ENCODE data around the gene SPG21.
"Not testable (repeated sequence)": the region's sequence is repeated elsewhere in the genome, so short reads cannot be mapped to it uniquely, and the experiment has no call there.

SPG21 gene

DNA sequence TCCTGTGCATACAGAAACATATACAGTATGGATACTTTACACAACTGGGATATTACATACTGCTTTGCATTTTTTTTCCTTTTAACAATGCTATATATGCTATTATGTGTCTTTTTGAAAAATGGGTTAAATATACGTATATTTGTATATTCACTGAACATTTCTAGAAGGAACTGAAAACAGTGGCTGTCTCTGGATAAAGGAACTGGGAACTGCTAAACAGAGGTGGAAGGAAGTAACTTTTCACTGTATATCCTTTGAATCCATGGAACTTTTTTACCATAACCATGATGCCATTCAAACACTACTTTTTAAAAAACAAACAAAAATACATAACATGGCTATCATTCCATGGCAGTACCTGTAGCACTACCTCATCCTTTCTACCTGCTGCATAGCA is 37.9 kb upstream of the SPG21 start:
- FAIRE-seq (no peak), DNase-seq (ENCODE audit: insufficient read length) (no peak)

DNA sequence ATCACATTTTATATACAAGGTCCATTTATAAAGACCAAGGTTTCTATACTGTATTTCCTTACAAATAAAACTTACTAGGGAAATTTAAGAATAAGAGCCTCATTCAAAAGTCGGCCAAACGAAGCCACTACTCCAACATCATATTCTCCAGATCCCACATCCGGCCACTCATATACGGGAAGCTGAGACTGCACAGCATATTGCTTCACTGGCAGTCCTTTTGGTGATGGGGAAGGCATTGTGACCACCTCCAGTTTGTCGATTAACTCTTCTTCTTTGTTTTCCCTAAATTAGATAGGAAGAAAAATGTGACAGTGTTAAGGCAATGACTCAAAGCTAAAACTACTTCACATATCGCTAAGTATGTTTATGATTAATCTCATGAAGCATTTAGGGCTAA is 37.0 kb upstream of the SPG21 start:
- TF ChIP-seq POLR2A (IDR thresholded peaks at IDR 0.05; ENCODE audit: low read depth, low read length) (no peak), TAF1 (IDR thresholded peaks at IDR 0.05; ENCODE audit: borderline replicate concordance, low read depth, low read length) (no peak), POLR2AphosphoS5 (IDR thresholded peaks at IDR 0.05; ENCODE audit: low read depth, low read length) (no peak)
- no peak for FAIRE-seq
- DNase-seq (ENCODE audit: insufficient read length) = no peak

More for the DNA sequence above, 37.9 kb upstream of the SPG21 start:
- TF ChIP-seq POLR2A (IDR thresholded peaks at IDR 0.05; ENCODE audit: low read depth, low read length) = no peak
- TF ChIP-seq TAF1 (IDR thresholded peaks at IDR 0.05; ENCODE audit: borderline replicate concordance, low read depth, low read length) = no peak
- no peak for TF ChIP-seq POLR2AphosphoS5 (IDR thresholded peaks at IDR 0.05; ENCODE audit: low read depth, low read length)

DNA sequence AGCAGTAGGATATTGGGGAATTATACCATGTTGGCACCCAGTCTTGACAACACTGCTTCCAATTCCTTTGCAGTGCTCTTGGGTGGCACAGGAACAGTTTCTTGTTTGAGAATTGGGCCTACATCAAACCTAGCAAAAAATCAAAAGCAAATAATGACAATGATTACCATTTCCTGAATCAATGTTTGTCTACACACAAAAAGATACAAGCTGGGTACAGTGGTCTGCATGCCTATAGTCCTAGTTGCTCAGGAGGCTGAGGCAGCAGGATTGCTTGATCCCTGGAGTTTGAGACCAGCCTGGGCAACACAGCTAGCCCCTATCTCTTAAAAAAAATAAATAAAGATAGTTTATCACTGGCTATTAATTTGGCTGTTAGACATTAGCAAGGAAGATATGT is 31.8 kb upstream of the SPG21 start:
- DNase-seq (ENCODE audit: insufficient read length) (no peak), FAIRE-seq (no peak)
- no peak for TF ChIP-seq POLR2AphosphoS5 (IDR thresholded peaks at IDR 0.05; ENCODE audit: low read depth, low read length)

DNA sequence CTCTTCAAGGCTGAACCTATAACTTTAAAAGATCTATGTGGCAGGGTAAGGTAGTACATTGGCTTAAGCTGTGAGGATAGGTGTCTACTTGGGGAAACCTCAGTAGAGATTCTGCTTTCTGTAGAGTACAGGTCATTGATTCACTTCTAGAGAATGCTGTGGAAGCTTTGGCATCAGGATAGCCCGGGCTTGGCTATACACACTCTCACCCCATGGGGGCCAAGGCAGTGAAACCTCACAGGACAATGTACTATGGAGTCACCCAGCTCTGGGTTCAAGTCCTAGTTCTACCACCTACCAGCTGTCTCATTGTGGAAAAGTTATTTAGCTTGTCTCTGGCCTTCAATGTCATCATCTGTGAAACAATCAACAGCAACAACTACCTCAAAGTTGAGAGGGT is 30.7 kb upstream of the SPG21 start:
- FAIRE-seq (peak; percentile 40), DNase-seq (ENCODE audit: insufficient read length) (no peak)
- TF ChIP-seq POLR2AphosphoS5 (IDR thresholded peaks at IDR 0.05; ENCODE audit: low read depth, low read length) (no peak), POLR2A (IDR thresholded peaks at IDR 0.05; ENCODE audit: low read depth, low read length) (no peak), TAF1 (IDR thresholded peaks at IDR 0.05; ENCODE audit: borderline replicate concordance, low read depth, low read length) (no peak)

DNA sequence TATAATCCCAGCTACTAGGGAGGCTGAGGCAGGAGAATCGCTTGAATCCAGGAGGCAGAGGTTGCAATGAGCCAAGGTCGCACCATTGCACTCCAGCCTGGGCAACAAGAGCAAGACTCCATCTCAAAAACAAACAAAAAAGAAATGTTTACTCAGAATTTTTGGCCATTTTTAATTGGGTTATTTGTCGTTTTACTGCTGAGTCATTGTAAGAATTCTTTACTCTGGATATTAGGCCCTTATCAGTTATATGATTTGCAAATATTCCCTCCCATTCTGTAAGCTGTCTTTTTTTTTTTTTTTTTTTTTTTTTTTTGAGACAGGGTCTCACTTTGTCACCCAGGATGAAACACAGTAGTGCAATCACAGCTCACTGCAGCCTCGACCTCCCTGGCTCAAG is 21.5 kb upstream of the SPG21 start:
- FAIRE-seq; DNase-seq (ENCODE audit: insufficient read length): not testable (repeated sequence)

DNA sequence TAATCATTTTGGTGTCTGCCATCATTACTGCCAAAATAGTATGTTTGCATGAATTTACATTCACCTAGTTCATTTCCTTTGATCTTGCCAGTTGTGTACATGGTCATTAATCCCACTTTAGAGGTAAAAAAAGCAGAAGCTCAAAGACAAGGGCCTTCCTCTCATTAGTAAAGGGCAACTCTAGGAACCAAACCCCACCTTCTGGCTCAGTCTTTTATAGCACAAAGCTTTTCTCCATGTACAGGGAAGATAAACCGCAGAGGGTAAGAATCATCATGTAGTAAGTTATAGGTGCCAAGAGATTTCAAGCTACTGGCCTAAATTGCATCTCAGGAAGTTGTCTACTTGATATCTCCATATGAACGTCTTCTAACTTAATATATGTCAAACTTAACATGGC is 19.3 kb upstream of the SPG21 start:
- peak; percentile 42 for FAIRE-seq
- TF ChIP-seq POLR2A (IDR thresholded peaks at IDR 0.05; ENCODE audit: low read depth, low read length) (no peak), TAF1 (IDR thresholded peaks at IDR 0.05; ENCODE audit: borderline replicate concordance, low read depth, low read length) (no peak), POLR2AphosphoS5 (IDR thresholded peaks at IDR 0.05; ENCODE audit: low read depth, low read length) (no peak)
- no peak for DNase-seq (ENCODE audit: insufficient read length)

DNA sequence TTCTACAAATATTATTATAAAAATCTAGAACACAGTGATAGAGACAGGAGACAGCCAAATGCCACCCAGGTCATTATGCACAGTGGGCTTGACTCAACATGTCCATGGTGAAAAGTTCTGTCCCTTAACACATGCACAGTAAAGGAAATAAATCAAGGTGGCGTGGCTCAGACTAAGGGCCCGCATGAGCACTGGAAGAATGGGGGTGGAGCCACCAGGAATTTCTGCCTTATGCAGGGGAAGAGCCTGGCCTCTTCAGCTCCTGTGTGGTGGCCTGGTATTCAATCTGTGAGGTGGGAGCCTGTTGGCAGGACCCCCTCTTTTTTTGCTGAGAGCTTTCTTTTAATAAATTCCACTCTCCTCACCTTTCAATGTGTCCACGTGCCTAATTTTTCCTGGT is 17.2 kb upstream of the SPG21 start:
- TF ChIP-seq TAF1 (IDR thresholded peaks at IDR 0.05; ENCODE audit: borderline replicate concordance, low read depth, low read length) = no peak
- TF ChIP-seq POLR2A (IDR thresholded peaks at IDR 0.05; ENCODE audit: low read depth, low read length) = no peak
- FAIRE-seq = no peak
- DNase-seq (ENCODE audit: insufficient read length) = no peak

DNA sequence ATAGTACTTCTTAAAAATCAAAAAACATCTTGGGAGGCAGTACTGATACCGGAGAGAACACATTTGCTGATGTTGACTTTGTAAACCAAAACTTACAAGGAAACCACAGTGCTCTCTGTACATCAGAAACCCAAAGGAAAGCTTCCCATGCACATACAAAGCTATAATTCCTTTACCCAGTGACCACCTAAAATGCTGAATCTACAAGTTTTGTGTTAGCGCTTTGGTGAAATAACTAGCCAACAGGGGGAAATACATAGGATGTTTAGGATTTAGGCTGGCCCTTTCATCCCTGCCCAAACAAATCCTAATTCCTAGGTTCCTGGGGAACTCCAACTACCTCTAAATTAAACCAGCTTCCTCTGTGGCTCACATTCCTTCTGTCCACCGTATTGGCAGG is 15.3 kb upstream of the SPG21 start:
- TF ChIP-seq POLR2AphosphoS5 (IDR thresholded peaks at IDR 0.05; ENCODE audit: low read depth, low read length) (no peak), TAF1 (IDR thresholded peaks at IDR 0.05; ENCODE audit: borderline replicate concordance, low read depth, low read length) (no peak), POLR2A (IDR thresholded peaks at IDR 0.05; ENCODE audit: low read depth, low read length) (no peak)
- FAIRE-seq = no peak
- DNase-seq (ENCODE audit: insufficient read length) = no peak

DNA sequence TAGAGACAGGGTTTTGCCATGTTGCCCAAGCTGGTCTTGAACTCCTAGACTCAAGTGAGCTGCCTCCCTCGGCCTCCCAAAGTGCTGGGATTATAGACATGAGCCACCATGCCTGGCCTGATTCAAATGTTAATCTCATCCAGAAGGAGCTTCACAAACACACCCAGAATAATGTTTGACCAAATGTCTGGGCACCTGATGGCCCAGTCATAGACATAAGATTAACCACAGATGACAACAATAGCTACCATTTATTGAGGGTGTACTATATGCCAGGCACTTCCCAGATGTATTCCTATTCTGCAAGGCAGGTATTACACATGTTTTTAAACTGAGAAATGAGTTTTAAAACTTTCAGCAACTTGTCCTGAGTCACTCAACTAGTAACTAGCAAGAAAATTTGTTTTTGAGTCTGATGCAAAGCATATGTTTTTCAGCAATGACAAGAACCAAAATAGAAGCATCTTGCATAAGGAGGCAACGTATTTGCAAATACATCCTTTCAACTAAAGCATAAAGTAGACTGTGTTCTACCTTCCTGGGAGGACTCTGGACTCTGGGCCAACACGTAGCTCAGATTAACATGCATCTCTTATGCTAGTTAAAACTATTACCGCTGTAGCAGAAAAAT is 8.1 kb upstream of the SPG21 start:
- no peak for FAIRE-seq
- no peak for DNase-seq (ENCODE audit: insufficient read length)
- TF ChIP-seq POLR2AphosphoS5 (IDR thresholded peaks at IDR 0.05; ENCODE audit: low read depth, low read length) (no peak), TAF1 (IDR thresholded peaks at IDR 0.05; ENCODE audit: borderline replicate concordance, low read depth, low read length) (no peak), POLR2A (IDR thresholded peaks at IDR 0.05; ENCODE audit: low read depth, low read length) (no peak)

DNA sequence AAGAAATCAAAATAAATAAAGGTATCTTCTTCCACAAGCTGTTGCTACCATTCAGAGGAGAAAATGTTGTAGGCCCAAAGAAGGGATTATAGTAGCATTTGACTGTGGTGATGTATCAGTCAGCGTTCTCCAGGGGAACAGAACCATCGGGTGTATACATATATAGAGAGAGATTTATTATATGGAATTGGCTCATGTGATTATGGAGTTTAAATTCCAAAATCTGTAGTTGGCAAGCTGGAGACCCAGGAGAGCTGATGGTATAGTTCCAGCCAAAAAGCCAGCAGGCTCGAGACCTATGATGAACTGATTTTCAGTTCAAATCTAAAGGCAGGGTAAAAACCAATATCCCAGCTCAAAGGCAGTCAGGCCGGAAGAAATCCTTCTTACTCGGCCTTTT is 7.4 kb upstream of the SPG21 start:
- DNase-seq (ENCODE audit: insufficient read length) (no peak), FAIRE-seq (no peak)
- TF ChIP-seq TAF1 (IDR thresholded peaks at IDR 0.05; ENCODE audit: borderline replicate concordance, low read depth, low read length) = no peak
- TF ChIP-seq POLR2AphosphoS5 (IDR thresholded peaks at IDR 0.05; ENCODE audit: low read depth, low read length) = no peak
- no peak for TF ChIP-seq POLR2A (IDR thresholded peaks at IDR 0.05; ENCODE audit: low read depth, low read length)

DNA sequence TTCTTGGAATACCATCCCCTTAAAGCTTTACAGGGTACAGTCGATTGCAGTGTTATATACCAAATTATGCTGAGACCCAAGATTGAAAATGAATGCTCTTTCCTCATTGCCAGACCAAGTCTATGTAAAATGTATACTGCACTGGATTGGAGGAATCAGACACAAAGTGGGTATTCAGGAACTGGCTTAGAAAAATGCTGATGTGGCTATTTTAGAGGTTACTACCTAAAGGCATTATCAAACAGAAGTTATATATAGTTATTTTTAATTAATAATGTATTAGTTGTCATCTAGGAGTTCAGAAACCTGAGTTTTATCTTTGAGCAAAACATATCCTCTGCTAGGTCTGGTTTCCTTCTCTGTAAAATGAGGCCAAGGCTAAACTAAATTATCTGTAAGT is 3.6 kb upstream of the SPG21 start:
- DNase-seq (ENCODE audit: insufficient read length) = no peak
- FAIRE-seq = no peak
- TF ChIP-seq TAF1 (IDR thresholded peaks at IDR 0.05; ENCODE audit: borderline replicate concordance, low read depth, low read length) = no peak
- TF ChIP-seq POLR2A (IDR thresholded peaks at IDR 0.05; ENCODE audit: low read depth, low read length) = no peak
- TF ChIP-seq POLR2AphosphoS5 (IDR thresholded peaks at IDR 0.05; ENCODE audit: low read depth, low read length) = no peak

DNA sequence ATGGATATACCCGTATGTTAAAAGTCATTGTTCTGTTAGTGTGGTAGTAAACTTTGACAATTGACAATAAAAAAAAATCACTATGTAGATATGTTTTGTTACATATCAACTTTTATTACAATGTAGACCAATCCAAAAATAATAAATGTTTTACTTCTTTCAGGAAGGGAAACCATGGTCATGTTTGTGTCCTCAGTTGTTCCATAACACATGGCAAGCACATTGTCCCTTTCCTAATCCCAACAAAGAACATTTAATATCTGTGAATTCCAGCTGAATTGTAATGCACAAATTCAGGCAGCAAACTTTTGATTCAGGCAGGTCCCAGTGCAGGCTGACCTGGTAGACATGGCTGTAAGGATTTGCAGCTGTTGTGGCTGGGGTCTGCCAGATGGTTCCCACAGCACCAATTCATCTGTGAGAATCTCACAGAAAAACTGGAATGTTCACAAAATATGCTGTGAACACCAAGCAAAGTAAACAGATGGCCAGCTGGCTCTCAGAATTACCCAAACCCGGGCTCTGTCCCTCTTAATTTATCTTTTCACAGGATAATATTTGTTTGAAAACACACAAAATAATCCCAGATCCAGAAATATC is 1.9 kb upstream of the SPG21 start:
- TF ChIP-seq TAF1 (IDR thresholded peaks at IDR 0.05; ENCODE audit: borderline replicate concordance, low read depth, low read length) (no peak), POLR2AphosphoS5 (IDR thresholded peaks at IDR 0.05; ENCODE audit: low read depth, low read length) (no peak), POLR2A (IDR thresholded peaks at IDR 0.05; ENCODE audit: low read depth, low read length) (no peak)
- no peak for DNase-seq (ENCODE audit: insufficient read length)
- FAIRE-seq = no peak

DNA sequence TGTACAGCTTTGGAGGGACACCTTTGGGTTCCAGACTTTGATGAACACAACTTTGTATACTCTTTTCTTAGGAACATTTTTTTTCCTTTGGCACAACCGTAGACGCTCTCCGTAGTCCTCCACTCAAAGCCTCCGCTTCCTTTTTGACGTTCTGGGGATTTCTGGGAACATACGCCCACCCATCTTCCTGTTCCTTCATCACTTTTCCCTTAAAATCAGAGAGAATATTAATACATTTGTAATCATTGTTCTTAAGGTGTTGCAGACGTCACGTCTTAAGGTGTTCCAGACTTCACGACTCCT is 405 bp upstream of the SPG21 start:
- DNase-seq (ENCODE audit: insufficient read length) (no peak), FAIRE-seq (no peak)
- TF ChIP-seq POLR2A (IDR thresholded peaks at IDR 0.05; ENCODE audit: low read depth, low read length) = no peak
- no peak for TF ChIP-seq TAF1 (IDR thresholded peaks at IDR 0.05; ENCODE audit: borderline replicate concordance, low read depth, low read length)
- TF ChIP-seq POLR2AphosphoS5 (IDR thresholded peaks at IDR 0.05; ENCODE audit: low read depth, low read length) = no peak
